Upper lobe of left lung (tissue), 6 donors: ENCODE results near the gene GABRR3. TPM values are rescaled to one million over a fixed set of nuclear protein-coding genes. Genes with fewer than 3 reads are reported as not detected.

Experiments used
- ATAC-seq, 2 donors: fragments of 200-7000 bp; cut with Tn5 transposase; one replicate each; pipeline ENCODE4 v1.9.1; 2022; ENCODE audit warnings: mild to moderate bottlenecking in 2 of 2, moderate library complexity in 2 of 2; ENCODE audit not compliant: low FRiP score in 2 of 2
- DNase-seq, 2 donors: peaks; one replicate each; pipeline ENCODE4 v3.0.0-alpha.2; 2019 to 2020
- H3K27ac ChIP-seq, 4 donors: fragments of 200-600 bp; sonication (generic); one replicate each; pipeline ENCODE4 v1.5.1; 2016 to 2019
- H3K27me3 ChIP-seq, 4 donors: fragments of 200-600 bp; sonication (generic); one replicate each; pipeline ENCODE4 v1.5.1; 2017 to 2019
- H3K36me3 ChIP-seq, 4 donors: fragments of 200-600 bp; sonication (generic); one replicate each; pipeline ENCODE4 v1.5.1; 2016 to 2019
- H3K4me1 ChIP-seq, 4 donors: fragments of 200-600 bp; sonication (generic); one replicate each; pipeline ENCODE4 v1.5.1; 2018 to 2019
- H3K4me3 ChIP-seq, 4 donors: fragments of 200-600 bp; sonication (generic); one replicate each; pipeline ENCODE4 v1.5.1; 2017 to 2019; ENCODE audit warnings: mild to moderate bottlenecking in 2 of 4, moderate library complexity in 1 of 4
- H3K9me3 ChIP-seq, 4 donors: fragments of 200-600 bp; sonication (generic); one replicate each; pipeline ENCODE4 v1.5.1; 2018 to 2019
- CTCF ChIP-seq, 6 experiments: fragments of 450-650 bp in 4 of 6; fragments of 200-600 bp in 2 of 6; sonication (generic) in 2 of 6; IDR thresholded peaks; one replicate each; pipeline ENCODE4 v1.5.1; 2016 to 2019; ENCODE audit warnings: antibody characterized with exemption in 6 of 6
- EP300 ChIP-seq, 4 donors: sonication (generic); formaldehyde crosslinking; IDR thresholded peaks; one replicate each; pipeline ENCODE4 v1.5.1; 2017; ENCODE audit warnings: antibody characterized with exemption in 4 of 4, control low read depth in 2 of 4
- POLR2A ChIP-seq, 4 donors: fragments of 450-650 bp; IDR thresholded peaks; one replicate each; pipeline ENCODE4 v1.5.1; 2016 to 2017; ENCODE audit warnings: antibody characterized with exemption in 4 of 4, mild to moderate bottlenecking in 2 of 4
- POLR2AphosphoS5 ChIP-seq, 2 donors: sonication (generic); formaldehyde crosslinking; IDR thresholded peaks; one replicate each; pipeline ENCODE4 v1.5.1; 2017; ENCODE audit warnings: antibody characterized with exemption in 2 of 2
- WGBS, 2 donors: methylation state at CpG; one replicate each; pipeline ENCODE4 v1.1.5; 2017 to 2018; 5-methylcytosine and 5-hydroxymethylcytosine counted together
- total RNA-seq, 6 donors: library from RNA; depleted of rRNA in 4 of 6; stranded (reverse); fragments of >200 nt in 4 of 6; gene quantifications; one replicate each; pipeline versions ENCODE4 v1.1.0 to v1.2.1, GENCODE V29; 2016 to 2021
- donor health status: DM: no; HTN: no; CAD: no; lungs with moderate emphysema.
- donor health status: DM: no; HTN: yes; CAD: no; lungs with severe emphysema.

Gene GABRR3
- total RNA-seq: not detected

- DNase-seq (no peak), ATAC-seq (no peak)
- no peak for TF ChIP-seq POLR2A (IDR thresholded peaks at IDR 0.05)
- TF ChIP-seq POLR2AphosphoS5 (IDR thresholded peaks at IDR 0.05): no peak
- no peak for TF ChIP-seq CTCF (IDR thresholded peaks at IDR 0.05)
- TF ChIP-seq EP300 (IDR thresholded peaks at IDR 0.05): no peak
- Histone ChIP-seq H3K4me3 (no peak within 1 kb of the TSS), H3K27me3 (no peaks in the 10 kb centered on the region), H3K9me3 (no peaks in the 10 kb centered on the region), H3K4me1 (no peaks in the 10 kb centered on the region), H3K27ac (no peak within 1 kb of the TSS), H3K36me3 (no peaks in the 10 kb centered on the region)
- 52 to 64% methylated on average over 3 of the region's 3 CpGs for WGBS, 2 donors
Measured at GRCh38 chr3:98035208-98035607, at the start of gene GABRR3. GABRR3 (minus strand) TSS chr3:98035315; CDS start chr3:98034987, 328 bp downstream.

GRCh38 chr3:98073486-98073885 is 38.4 kb upstream of the GABRR3 start:
- Histone ChIP-seq H3K27ac (no peak overlapping the region), H3K9me3 (no peaks in the 10 kb centered on the region), H3K36me3 (no peaks in the 10 kb centered on the region), H3K27me3 (no peaks in the 10 kb centered on the region), H3K4me1 (no peaks in the 10 kb centered on the region), H3K4me3 (no peak overlapping the region)
- TF ChIP-seq POLR2AphosphoS5 (IDR thresholded peaks at IDR 0.05) (no peak), EP300 (IDR thresholded peaks at IDR 0.05) (no peak), POLR2A (IDR thresholded peaks at IDR 0.05) (no peak), CTCF (IDR thresholded peaks at IDR 0.05) (no peak)
- WGBS, 2 donors: 2 to 35% methylated on average over 1 of the region's 1 CpG
- DNase-seq: no peak
- ATAC-seq: no peak

GRCh38 chr3:98070840-98071239 is 35.7 kb upstream of the GABRR3 start:
- DNase-seq (no peak), ATAC-seq (no peak)
- no peaks in the 10 kb centered on the region for H3K36me3 ChIP-seq
- H3K27ac ChIP-seq: no peak overlapping the region
- H3K4me3 ChIP-seq: no peak overlapping the region
- TF ChIP-seq EP300 (IDR thresholded peaks at IDR 0.05) (no peak), CTCF (IDR thresholded peaks at IDR 0.05) (no peak), POLR2AphosphoS5 (IDR thresholded peaks at IDR 0.05) (no peak), POLR2A (IDR thresholded peaks at IDR 0.05) (no peak)
- 17 to 43% methylated on average over 2 of the region's 2 CpGs for WGBS, 2 donors
- H3K4me1 ChIP-seq: no peaks in the 10 kb centered on the region
- no peaks in the 10 kb centered on the region for H3K27me3 ChIP-seq
- no peaks in the 10 kb centered on the region for H3K9me3 ChIP-seq

GRCh38 chr3:98068824-98069223 is 33.7 kb upstream of the GABRR3 start:
- Histone ChIP-seq H3K36me3 (no peaks in the 10 kb centered on the region), H3K9me3 (no peaks in the 10 kb centered on the region), H3K4me3 (no peak overlapping the region), H3K4me1 (no peaks in the 10 kb centered on the region), H3K27me3 (no peaks in the 10 kb centered on the region), H3K27ac (no peak overlapping the region)
- no peak for ATAC-seq
- 52 to 56% methylated on average over 2 of the region's 2 CpGs for WGBS, 2 donors
- DNase-seq: no peak
- TF ChIP-seq POLR2A (IDR thresholded peaks at IDR 0.05): no peak
- TF ChIP-seq CTCF (IDR thresholded peaks at IDR 0.05): no peak
- TF ChIP-seq EP300 (IDR thresholded peaks at IDR 0.05): no peak
- TF ChIP-seq POLR2AphosphoS5 (IDR thresholded peaks at IDR 0.05): no peak

- Histone ChIP-seq H3K4me1 (no peaks in the 10 kb centered on the region), H3K27me3 (no peaks in the 10 kb centered on the region), H3K4me3 (no peak overlapping the region), H3K27ac (no peak overlapping the region), H3K36me3 (no peaks in the 10 kb centered on the region), H3K9me3 (no peaks in the 10 kb centered on the region)
- WGBS, 2 donors: 27 to 30% methylated on average over 7 of the region's 7 CpGs
- ATAC-seq: no peak
- DNase-seq: no peak
- TF ChIP-seq CTCF (IDR thresholded peaks at IDR 0.05) (no peak), EP300 (IDR thresholded peaks at IDR 0.05) (no peak), POLR2A (IDR thresholded peaks at IDR 0.05) (no peak), POLR2AphosphoS5 (IDR thresholded peaks at IDR 0.05) (no peak)
Measured at GRCh38 chr3:98058244-98058960, 23.3 kb upstream of the GABRR3 start.
